ENCODE data around the gene SLC25A1. TPM values are rescaled to one million over a fixed set of nuclear protein-coding genes. Genes with fewer than 3 reads are reported as not detected.

SLC25A1 gene
- polyA plus RNA-seq (2014; cell fraction: cytosol; rRNA removed) = 122 and 132 TPM in 2 replicates
- polyA plus RNA-seq (2014; cell fraction: nucleus; rRNA removed) = 128 and 158 TPM in 2 replicates

GRCh38 chr22:19178657-19179496 lies at the start of gene SLC25A1:
Gene SLC25A1 (minus strand): TSS chr22:19178736. CDS start chr22:19178673, 63 bp downstream.
- DNase-seq (ENCODE audit: low spot score) = peak; percentile 87

- DNase-seq (ENCODE audit: low spot score) = no peak
Measured at GRCh38 chr22:19228179-19228578, 49.6 kb upstream of the SLC25A1 start.

GRCh38 chr22:19226428-19226827 lies 47.9 kb upstream of the SLC25A1 start:
- no peak for DNase-seq (ENCODE audit: low spot score)

- DNase-seq (ENCODE audit: low spot score) = no peak
Measured at GRCh38 chr22:19225560-19225959, 47.0 kb upstream of the SLC25A1 start.

- no peak for DNase-seq (ENCODE audit: low spot score)
Measured at GRCh38 chr22:19224985-19225384, 46.4 kb upstream of the SLC25A1 start.

- no peak for DNase-seq (ENCODE audit: low spot score)
Measured at GRCh38 chr22:19224557-19224956, 46.0 kb upstream of the SLC25A1 start.

GRCh38 chr22:19223617-19224016 lies 45.1 kb upstream of the SLC25A1 start:
- peak; percentile 86 for DNase-seq (ENCODE audit: low spot score)

- no peak for DNase-seq (ENCODE audit: low spot score)
Measured at GRCh38 chr22:19223110-19223509, 44.6 kb upstream of the SLC25A1 start.

- DNase-seq (ENCODE audit: low spot score) = no peak
Measured at GRCh38 chr22:19222242-19223005, 43.9 kb upstream of the SLC25A1 start.

GRCh38 chr22:19220867-19221266 lies 42.3 kb upstream of the SLC25A1 start:
- DNase-seq (ENCODE audit: low spot score) = no peak

- DNase-seq (ENCODE audit: low spot score) = no peak
Measured at GRCh38 chr22:19218541-19219233, 40.2 kb upstream of the SLC25A1 start.

GRCh38 chr22:19216579-19216978 lies 38.0 kb upstream of the SLC25A1 start:
- no peak for DNase-seq (ENCODE audit: low spot score)

- DNase-seq (ENCODE audit: low spot score) = no peak
Measured at GRCh38 chr22:19215360-19215759, 36.8 kb upstream of the SLC25A1 start.

- no peak for DNase-seq (ENCODE audit: low spot score)
Measured at GRCh38 chr22:19214078-19214473, 35.5 kb upstream of the SLC25A1 start.

GRCh38 chr22:19213442-19214077 lies 35.0 kb upstream of the SLC25A1 start:
- no peak for DNase-seq (ENCODE audit: low spot score)

- DNase-seq (ENCODE audit: low spot score) = no peak
Measured at GRCh38 chr22:19213001-19213400, 34.5 kb upstream of the SLC25A1 start.

GRCh38 chr22:19212302-19212870 lies 33.9 kb upstream of the SLC25A1 start:
- no peak for DNase-seq (ENCODE audit: low spot score)

- no peak for DNase-seq (ENCODE audit: low spot score)
Measured at GRCh38 chr22:19210188-19210587, 31.7 kb upstream of the SLC25A1 start.

GRCh38 chr22:19208287-19208847 lies 29.8 kb upstream of the SLC25A1 start:
- DNase-seq (ENCODE audit: low spot score) = no peak

GRCh38 chr22:19207884-19208283 lies 29.3 kb upstream of the SLC25A1 start:
- DNase-seq (ENCODE audit: low spot score) = no peak

- peak; percentile 43 for DNase-seq (ENCODE audit: low spot score)
Measured at GRCh38 chr22:19207401-19207808, 28.9 kb upstream of the SLC25A1 start.

All from SK-N-DZ (cell line).